ENCODE measurements around the gene STMP1. TPM values are rescaled to one million over a fixed set of nuclear protein-coding genes. Genes with fewer than 3 reads are reported as not detected.

Gene STMP1
- total and polyA plus RNA-seq, 10 donors: 17.4 to 27.0 (median 23.1) TPM

DNA sequence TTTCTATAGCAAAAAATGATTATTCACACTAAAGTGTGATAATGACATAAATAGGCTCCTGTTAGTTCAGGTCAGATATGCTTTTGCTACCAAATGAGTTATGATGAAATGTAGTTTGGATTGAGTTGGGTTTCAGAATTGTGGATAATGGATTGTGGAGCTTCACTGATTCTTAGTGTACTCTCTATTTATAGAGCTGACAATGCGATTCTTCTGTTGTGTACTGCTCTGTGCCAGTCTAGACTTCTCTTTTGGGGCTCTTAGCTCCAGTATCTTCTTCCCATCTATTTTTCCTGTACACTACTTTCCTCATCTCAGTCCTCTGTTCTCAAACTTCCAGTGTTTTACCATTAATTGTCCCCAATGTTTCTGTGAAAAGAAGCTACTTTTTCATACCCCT is 7.5 kb downstream of the STMP1 start:
- intact Hi-C loops (cut with DNase I; ENCODE audit: low total_unique reads): loop anchor here (10.0 kb wide), 1 partner anchor 345 kb away; no protein-coding TSS in a partner anchor
- 82 to 91% (median 87%) methylated on average over 1 of the region's 1 CpG for WGBS, 5 donors
- Histone ChIP-seq H3K27ac (no peak overlapping the region), H3K9me3 (no peaks in the 10 kb centered on the region), H3K36me3 (peaks cover 0 to 38% (median 8%) of the 10 kb centered on the region in 6 donors), H3K27me3 (replicated peaks in 1 of 7) (no peaks in the 10 kb centered on the region), H3K4me1 (peaks cover 0 to 76% (median 22%) of the 10 kb centered on the region in 6 donors), H3K4me3 (no peak overlapping the region)
- TF ChIP-seq POLR2A (IDR thresholded peaks at IDR 0.05) (no peak), POLR2AphosphoS5 (IDR thresholded peaks at IDR 0.05) (no peak)
- TF ChIP-seq, protein P1, sequence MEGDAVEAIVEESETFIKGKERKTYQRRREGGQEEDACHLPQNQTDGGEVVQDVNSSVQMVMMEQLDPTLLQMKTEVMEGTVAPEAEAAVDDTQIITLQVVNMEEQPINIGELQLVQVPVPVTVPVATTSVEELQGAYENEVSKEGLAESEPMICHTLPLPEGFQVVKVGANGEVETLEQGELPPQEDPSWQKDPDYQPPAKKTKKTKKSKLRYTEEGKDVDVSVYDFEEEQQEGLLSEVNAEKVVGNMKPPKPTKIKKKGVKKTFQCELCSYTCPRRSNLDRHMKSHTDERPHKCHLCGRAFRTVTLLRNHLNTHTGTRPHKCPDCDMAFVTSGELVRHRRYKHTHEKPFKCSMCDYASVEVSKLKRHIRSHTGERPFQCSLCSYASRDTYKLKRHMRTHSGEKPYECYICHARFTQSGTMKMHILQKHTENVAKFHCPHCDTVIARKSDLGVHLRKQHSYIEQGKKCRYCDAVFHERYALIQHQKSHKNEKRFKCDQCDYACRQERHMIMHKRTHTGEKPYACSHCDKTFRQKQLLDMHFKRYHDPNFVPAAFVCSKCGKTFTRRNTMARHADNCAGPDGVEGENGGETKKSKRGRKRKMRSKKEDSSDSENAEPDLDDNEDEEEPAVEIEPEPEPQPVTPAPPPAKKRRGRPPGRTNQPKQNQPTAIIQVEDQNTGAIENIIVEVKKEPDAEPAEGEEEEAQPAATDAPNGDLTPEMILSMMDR (IDR thresholded peaks at IDR 0.05 in 8 of 11, conservative IDR thresholded peaks at IDR 0.05 in 3 of 11): no peak
- no peak for DNase-seq

DNA sequence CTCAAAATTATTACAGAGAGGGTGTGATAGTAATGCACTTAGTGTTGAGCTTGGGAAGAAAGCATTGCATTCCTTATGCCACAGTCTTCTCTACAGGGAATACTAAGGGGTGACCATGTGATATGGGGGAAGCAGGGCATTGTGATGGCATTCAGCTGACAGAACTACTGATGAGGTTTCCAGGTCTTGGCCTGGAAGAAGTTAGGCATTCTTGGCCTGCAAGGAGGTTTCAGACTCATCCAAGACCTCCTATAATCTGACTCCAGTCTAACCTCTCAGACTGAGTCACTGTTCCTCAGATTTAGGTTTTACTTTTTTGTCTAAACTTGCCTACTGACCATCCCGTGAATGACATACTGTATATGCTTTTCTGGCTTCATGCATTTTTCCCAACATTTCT is 7.9 kb downstream of the STMP1 start:
- intact Hi-C loops (cut with DNase I; ENCODE audit: low total_unique reads): loop anchor here (10.0 kb wide), 1 partner anchor 345 kb away; no protein-coding TSS in a partner anchor

DNA sequence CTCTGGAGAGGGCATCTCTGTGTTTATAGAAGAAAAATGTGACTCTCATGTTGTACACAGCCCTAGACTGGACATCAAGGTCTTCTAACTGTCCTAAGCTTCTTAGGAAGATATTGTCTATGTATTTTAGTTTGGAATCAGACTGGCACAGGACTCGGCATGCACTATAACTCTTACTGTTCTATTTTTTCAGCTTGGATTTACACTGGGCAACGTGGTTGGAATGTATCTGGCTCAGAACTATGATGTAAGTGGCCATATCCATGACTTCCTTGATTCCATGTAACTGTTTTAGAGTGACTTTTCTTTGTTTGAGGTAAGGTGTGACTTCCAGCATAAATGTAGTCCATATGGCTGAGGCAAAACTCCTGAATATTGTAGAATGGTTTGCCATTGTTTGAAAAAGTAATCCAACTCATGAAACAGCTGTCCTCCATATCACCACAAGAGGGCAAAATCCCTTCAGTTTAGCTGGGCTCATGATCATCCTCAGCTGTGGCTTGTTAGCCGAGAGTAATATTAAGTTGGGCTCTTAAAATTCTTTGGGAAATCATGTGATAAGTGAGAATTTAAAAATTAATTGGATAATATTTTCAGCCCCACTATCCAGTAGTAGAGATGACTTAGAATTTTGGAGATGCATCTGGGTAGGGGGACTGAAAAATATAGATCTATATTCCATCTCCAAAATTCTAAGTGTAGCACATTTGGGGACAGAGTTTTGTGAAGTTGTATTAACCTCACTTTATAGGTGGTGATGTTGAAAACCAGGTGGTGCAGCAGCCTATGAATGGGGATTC is 10.4 kb downstream of the STMP1 start:
- H3K4me1 ChIP-seq: peaks cover 0 to 48% (median 8%) of the 10 kb centered on the region in 6 donors
- peak overlapping the region in 5 of 8 donors; percentile 13 to 39 (median 35) for H3K27ac ChIP-seq
- intact Hi-C loops (cut with DNase I; ENCODE audit: low total_unique reads): loop anchor here (10.0 kb wide), 1 partner anchor 342 kb away; no protein-coding TSS in a partner anchor
- no peak for DNase-seq
- WGBS, 5 donors: 63 to 79% (median 70%) methylated on average over 3 of the region's 3 CpGs
- TF ChIP-seq, protein P1 (IDR thresholded peaks at IDR 0.05 in 8 of 11, conservative IDR thresholded peaks at IDR 0.05 in 3 of 11): peak in 10 of 11 experiments; percentile 22 to 71 (median 59)
- no peak for TF ChIP-seq POLR2A (IDR thresholded peaks at IDR 0.05)
- H3K36me3 ChIP-seq: peaks cover 0 to 58% (median 19%) of the 10 kb centered on the region in 6 donors
- H3K9me3 ChIP-seq: no peaks in the 10 kb centered on the region
- H3K4me3 ChIP-seq: no peak overlapping the region
- H3K27me3 ChIP-seq (replicated peaks in 1 of 7): no peaks in the 10 kb centered on the region

More for the DNA sequence above, 7.9 kb downstream of the STMP1 start:
- no peak for TF ChIP-seq POLR2A (IDR thresholded peaks at IDR 0.05)
- no peak for TF ChIP-seq POLR2AphosphoS5 (IDR thresholded peaks at IDR 0.05)
- TF ChIP-seq, protein P1 (IDR thresholded peaks at IDR 0.05 in 8 of 11, conservative IDR thresholded peaks at IDR 0.05 in 3 of 11): no peak
- H3K4me1 ChIP-seq: peaks cover 0 to 72% (median 20%) of the 10 kb centered on the region in 6 donors
- H3K4me3 ChIP-seq: no peak overlapping the region
- no peak for DNase-seq
- WGBS, 5 donors: 62 to 86% (median 82%) methylated on average over 1 of the region's 1 CpG
- no peaks in the 10 kb centered on the region for H3K9me3 ChIP-seq
- H3K27ac ChIP-seq: no peak overlapping the region
- no peaks in the 10 kb centered on the region for H3K27me3 ChIP-seq (replicated peaks in 1 of 7)
- H3K36me3 ChIP-seq: peaks cover 0 to 42% (median 9%) of the 10 kb centered on the region in 6 donors

DNA sequence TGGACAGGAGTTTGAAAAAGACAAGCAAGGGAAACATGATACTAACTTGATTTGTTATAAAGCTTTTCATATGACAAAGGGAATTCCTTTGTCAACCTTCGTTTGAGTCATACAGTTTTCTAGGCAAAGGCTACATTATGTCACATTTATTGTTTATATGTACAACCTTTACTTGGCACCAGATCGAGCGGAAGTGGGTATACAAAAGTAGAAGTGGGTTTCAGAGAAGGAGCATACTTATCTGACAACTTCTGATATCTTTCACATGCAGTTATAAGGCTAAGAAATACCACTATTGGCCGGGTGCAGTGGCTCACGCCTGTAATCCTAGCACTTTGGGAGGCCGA is 11.0 kb downstream of the STMP1 start:
- DNase-seq: no peak
- WGBS, 5 donors: 57 to 86% (median 76%) methylated on average over 6 of the region's 6 CpGs
- peak overlapping the region in 5 of 8 donors; percentile 13 to 39 (median 35) for H3K27ac ChIP-seq
- H3K4me3 ChIP-seq: no peak overlapping the region
- no peaks in the 10 kb centered on the region for H3K27me3 ChIP-seq (replicated peaks in 1 of 7)
- H3K36me3 ChIP-seq: peaks cover 0 to 63% (median 19%) of the 10 kb centered on the region in 6 donors
- TF ChIP-seq, protein P1 (IDR thresholded peaks at IDR 0.05 in 8 of 11, conservative IDR thresholded peaks at IDR 0.05 in 3 of 11): no peak
- TF ChIP-seq POLR2A (IDR thresholded peaks at IDR 0.05) (no peak), POLR2AphosphoS5 (IDR thresholded peaks at IDR 0.05) (no peak)
- H3K4me1 ChIP-seq: peaks cover 0 to 48% (median 8%) of the 10 kb centered on the region in 6 donors
- intact Hi-C loops (cut with DNase I; ENCODE audit: low total_unique reads): loop anchor here (10.0 kb wide), 1 partner anchor 341 kb away; no protein-coding TSS in a partner anchor
- H3K9me3 ChIP-seq: no peaks in the 10 kb centered on the region
